DMS153 treated with DMSO at 0.1 percent for 48 hours (cell line): ENCODE results near the gene SPACDR.

Source experiments
- DNase-seq: peaks from one replicate; lab custom pipeline; 2025; ENCODE audit not compliant: unreplicated experiment; lab: John Stamatoyannopoulos, UW

The SPACDR gene

GRCh38 chr7:100419660-100420226, 44.3 kb downstream of the SPACDR start:
- DNase-seq = no peak

DNA sequence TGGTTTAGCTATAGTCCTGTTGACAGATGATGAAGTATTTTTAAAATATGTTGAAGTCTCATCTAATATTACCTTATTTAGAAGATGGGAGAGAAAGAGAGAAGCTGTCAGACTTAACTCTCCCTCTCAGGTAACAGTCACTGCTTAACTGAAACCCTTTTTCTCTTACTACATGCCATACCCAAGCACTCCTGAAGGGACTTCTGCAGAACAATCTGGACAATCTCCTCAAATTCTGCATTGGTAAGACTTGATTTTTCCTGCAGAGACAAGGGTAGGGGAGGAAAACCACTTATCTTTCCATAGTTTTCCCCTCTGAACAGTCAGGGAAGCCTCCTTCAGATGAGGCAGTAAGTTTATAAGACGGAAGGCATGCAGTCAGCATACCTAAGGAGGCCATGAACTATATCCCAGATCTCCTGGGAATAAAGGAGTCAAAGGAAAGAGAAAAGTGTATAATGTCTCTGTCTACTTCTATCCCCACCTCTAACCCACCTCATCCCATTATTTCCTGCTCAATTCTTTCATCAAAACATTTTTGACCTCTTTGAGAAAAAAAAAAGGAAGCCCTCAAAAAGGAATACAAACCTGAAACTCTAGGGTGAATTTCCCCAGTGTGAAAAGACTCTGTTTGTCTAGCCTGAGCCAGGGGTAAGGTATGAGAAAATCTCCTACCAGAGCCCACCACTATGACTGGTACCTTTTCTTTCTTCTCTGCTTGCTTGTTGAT, 45.0 kb downstream of the SPACDR start:
- DNase-seq = no peak

DNA sequence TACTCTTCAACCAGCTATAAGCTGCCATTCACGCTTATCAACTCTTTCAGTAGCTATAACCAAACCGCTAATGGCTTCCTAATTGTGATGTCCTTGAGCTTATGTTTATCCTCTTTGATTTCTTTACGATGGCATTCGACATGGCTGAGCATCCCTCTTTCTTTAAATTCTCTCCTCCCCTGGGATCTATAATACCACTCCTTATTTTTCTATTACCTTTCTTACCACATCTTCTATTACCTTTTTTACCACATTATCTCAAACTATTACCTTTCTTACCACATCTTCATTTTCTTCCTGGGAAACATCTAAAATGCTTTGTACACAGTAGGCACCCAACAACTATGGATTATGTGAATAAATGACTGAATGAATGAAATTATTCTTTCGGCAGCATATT, 48.6 kb downstream of the SPACDR start:
- DNase-seq = no peak

GRCh38 chr7:100413889-100414288, 50.2 kb downstream of the SPACDR start:
- no peak for DNase-seq

GRCh38 chr7:100413346-100413745, 50.7 kb downstream of the SPACDR start:
- no peak for DNase-seq

DNA sequence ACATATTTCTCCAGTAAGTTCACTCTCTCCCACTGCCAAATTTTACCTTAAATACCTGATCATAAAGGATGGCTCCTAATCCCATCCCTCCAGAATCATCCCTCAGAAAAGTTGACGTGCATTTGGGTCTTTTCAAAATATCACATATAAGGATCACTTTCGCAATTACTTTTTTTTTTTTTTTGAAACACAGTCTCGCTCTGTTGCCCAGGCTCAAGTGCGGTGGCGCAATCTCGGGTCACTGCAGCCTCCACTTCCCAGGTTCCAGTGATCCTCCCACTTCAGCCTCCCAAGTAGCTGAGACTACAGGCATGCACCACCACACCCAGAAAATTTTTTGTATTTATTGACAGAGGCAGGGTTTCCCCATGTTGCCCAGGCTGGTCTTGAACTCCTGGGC, 53.0 kb downstream of the SPACDR start:
- no peak for DNase-seq

- peak; percentile 3 for DNase-seq
Observed at GRCh38 chr7:100407285-100408180, 56.5 kb downstream of the SPACDR start.

DNA sequence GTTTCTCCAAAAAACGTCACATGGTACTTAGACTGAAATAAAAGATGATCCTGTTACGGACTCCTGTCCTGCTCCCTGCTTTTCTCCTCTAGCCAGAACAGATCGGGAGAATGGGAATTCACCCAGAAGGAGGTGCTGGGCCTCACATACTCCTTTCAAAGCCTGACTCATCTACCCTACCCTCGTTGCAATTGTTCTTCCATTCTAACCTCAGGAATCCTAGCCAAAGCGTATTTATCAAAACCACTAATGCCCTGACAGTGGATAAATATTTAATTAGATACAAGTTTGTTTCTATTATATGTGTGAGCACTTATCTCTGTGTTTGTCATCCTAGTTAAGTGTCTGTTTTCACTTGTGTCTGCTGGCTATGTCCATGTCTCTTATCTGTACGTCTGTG, 57.3 kb downstream of the SPACDR start:
- no peak for DNase-seq
